K562 (cell line): Measurements from ENCODE around the gene INPP1. TPM values are rescaled to one million over a fixed set of nuclear protein-coding genes. Genes with fewer than 3 reads are reported as not detected.

Experiments
- GABPB1 ChIP-seq: sonication (generic); formaldehyde crosslinking; IDR thresholded peaks from 2 replicates; pipeline ENCODE4 v1.8.0; 2022; ENCODE audit warnings: mild to moderate bottlenecking, missing genetic modification reagents
- GTF2B ChIP-seq: IDR thresholded peaks from 2 replicates; pipeline ENCODE4 v1.6.1; 2011; ENCODE audit not compliant: insufficient read length; ENCODE audit errors: extremely low read depth
- KHSRP ChIP-seq: fragments of 450-650 bp; IDR thresholded peaks from 2 replicates; pipeline ENCODE4 v1.6.1; 2017
- PCBP2 ChIP-seq: fragments of 200-400 bp; formaldehyde crosslinking; IDR thresholded peaks from 2 replicates; pipeline ENCODE4 v1.6.1; 2018; ENCODE audit warnings: low read length, low read depth, mild to moderate bottlenecking, moderate library complexity; ENCODE audit not compliant: poor library complexity, severe bottlenecking
- RFX1 ChIP-seq: fragments of 450-650 bp; IDR thresholded peaks from 2 replicates; pipeline ENCODE4 v1.6.1; 2016; ENCODE audit warnings: mild to moderate bottlenecking, moderate library complexity
- USF1 ChIP-seq: sonication (generic); formaldehyde crosslinking; IDR thresholded peaks from 2 replicates; pipeline ENCODE4 v1.9.0; 2022; ENCODE audit warnings: mild to moderate bottlenecking, missing genetic modification reagents
- ZBTB34 ChIP-seq: fragments of 250-450 bp; sonication (Bioruptor Pico); IDR thresholded peaks from 2 replicates; pipeline ENCODE4 v1.8.0; 2021; ENCODE audit warnings: mild to moderate bottlenecking, moderate library complexity
- ZNF436 ChIP-seq: fragments of 250-450, 450-650 bp; sonication (Bioruptor Pico); formaldehyde crosslinking; IDR thresholded peaks from 2 replicates; pipeline ENCODE4 v1.7.0; 2020; ENCODE audit warnings: mild to moderate bottlenecking
- polyA plus RNA-seq, 8 experiments: library from polyadenylated mRNA; depleted of rRNA in 4 of 8; stranded (reverse) in 5 of 8; unstranded in 3 of 8; fragments of >200 nt; fragmentation: Nextera tagmentation in 2 of 8; fragmentation: Illumina TruSeq in 1 of 8; extraction: Ambion mirVana in 2 of 8; extraction: Trizol in 1 of 8; gene quantifications; 2 replicates each; pipeline versions ENCODE4 v1.2.1 to v1.2.3, GENCODE V29; 2011 to 2014; ENCODE audit warnings: inconsistent platforms in 1 of 8, missing spikeins in 1 of 8
- total RNA-seq, 7 experiments: library from RNA; depleted of rRNA in 6 of 7; stranded (reverse); fragments of >200 nt in 6 of 7; fragmentation: Illumina TruSeq in 2 of 7; extraction: Trizol in 2 of 7; gene quantifications; 2 replicates each; pipeline versions ENCODE4 v1.2.1 to v1.2.3, GENCODE V29; 2011 to 2021; ENCODE audit warnings: low replicate concordance in 1 of 7
- TF ChIP-seq, protein P1 (sequence below), 2 experiments: fragments of 150-350 bp in 1 of 2; IDR thresholded peaks; 2 replicates each; pipeline ENCODE4 v1.6.1; 2012 to 2016; ENCODE audit warnings: low read depth in 2 of 2, low read length in 2 of 2, mild to moderate bottlenecking in 1 of 2, moderate library complexity in 1 of 2
- TF ChIP-seq, protein P2 (sequence below): fragments of 250-450 bp; sonication (Bioruptor Pico); IDR thresholded peaks from 2 replicates; pipeline ENCODE4 v1.4.0; 2020
- TF ChIP-seq, protein P3 (sequence below): fragments of 250-450 bp; sonication (Bioruptor Pico); IDR thresholded peaks from 2 replicates; pipeline ENCODE4 v1.5.0; 2021; ENCODE audit warnings: mild to moderate bottlenecking, moderate library complexity

Gene INPP1
- total and polyA plus RNA-seq, 9 of the 15 experiments (the other 6 are each of a cell fraction or from before 2014, with no cell fraction given), result 3.7 to 11.8 (median 6.5) TPM

GRCh38 chr2:190404487-190404886 lies 61.1 kb downstream of the INPP1 start (continued):
- no peak for TF ChIP-seq GABPB1 (CRISPR knock-in tag)
- no peak for TF ChIP-seq ZNF436
- TF ChIP-seq USF1, result no peak
- no peak for TF ChIP-seq ZBTB34
- TF ChIP-seq, protein P1, sequence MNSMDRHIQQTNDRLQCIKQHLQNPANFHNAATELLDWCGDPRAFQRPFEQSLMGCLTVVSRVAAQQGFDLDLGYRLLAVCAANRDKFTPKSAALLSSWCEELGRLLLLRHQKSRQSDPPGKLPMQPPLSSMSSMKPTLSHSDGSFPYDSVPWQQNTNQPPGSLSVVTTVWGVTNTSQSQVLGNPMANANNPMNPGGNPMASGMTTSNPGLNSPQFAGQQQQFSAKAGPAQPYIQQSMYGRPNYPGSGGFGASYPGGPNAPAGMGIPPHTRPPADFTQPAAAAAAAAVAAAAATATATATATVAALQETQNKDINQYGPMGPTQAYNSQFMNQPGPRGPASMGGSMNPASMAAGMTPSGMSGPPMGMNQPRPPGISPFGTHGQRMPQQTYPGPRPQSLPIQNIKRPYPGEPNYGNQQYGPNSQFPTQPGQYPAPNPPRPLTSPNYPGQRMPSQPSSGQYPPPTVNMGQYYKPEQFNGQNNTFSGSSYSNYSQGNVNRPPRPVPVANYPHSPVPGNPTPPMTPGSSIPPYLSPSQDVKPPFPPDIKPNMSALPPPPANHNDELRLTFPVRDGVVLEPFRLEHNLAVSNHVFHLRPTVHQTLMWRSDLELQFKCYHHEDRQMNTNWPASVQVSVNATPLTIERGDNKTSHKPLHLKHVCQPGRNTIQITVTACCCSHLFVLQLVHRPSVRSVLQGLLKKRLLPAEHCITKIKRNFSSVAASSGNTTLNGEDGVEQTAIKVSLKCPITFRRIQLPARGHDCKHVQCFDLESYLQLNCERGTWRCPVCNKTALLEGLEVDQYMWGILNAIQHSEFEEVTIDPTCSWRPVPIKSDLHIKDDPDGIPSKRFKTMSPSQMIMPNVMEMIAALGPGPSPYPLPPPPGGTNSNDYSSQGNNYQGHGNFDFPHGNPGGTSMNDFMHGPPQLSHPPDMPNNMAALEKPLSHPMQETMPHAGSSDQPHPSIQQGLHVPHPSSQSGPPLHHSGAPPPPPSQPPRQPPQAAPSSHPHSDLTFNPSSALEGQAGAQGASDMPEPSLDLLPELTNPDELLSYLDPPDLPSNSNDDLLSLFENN (IDR thresholded peaks at IDR 0.05; ENCODE audit: low read depth in 2 of 2, low read length in 2 of 2), result 0 out of 4 replicates have a peak, but pooled peaks of 1 of the 2 experiments have one; percentile 26
- no peak for TF ChIP-seq RFX1
- no peak for TF ChIP-seq GTF2B
- TF ChIP-seq KHSRP, result no peak
- TF ChIP-seq, protein P2, sequence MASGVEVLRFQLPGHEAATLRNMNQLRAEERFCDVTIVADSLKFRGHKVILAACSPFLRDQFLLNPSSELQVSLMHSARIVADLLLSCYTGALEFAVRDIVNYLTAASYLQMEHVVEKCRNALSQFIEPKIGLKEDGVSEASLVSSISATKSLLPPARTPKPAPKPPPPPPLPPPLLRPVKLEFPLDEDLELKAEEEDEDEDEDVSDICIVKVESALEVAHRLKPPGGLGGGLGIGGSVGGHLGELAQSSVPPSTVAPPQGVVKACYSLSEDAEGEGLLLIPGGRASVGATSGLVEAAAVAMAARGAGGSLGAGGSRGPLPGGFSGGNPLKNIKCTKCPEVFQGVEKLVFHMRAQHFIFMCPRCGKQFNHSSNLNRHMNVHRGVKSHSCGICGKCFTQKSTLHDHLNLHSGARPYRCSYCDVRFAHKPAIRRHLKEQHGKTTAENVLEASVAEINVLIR (CRISPR knock-in tag), result no peak
- TF ChIP-seq, protein P3, sequence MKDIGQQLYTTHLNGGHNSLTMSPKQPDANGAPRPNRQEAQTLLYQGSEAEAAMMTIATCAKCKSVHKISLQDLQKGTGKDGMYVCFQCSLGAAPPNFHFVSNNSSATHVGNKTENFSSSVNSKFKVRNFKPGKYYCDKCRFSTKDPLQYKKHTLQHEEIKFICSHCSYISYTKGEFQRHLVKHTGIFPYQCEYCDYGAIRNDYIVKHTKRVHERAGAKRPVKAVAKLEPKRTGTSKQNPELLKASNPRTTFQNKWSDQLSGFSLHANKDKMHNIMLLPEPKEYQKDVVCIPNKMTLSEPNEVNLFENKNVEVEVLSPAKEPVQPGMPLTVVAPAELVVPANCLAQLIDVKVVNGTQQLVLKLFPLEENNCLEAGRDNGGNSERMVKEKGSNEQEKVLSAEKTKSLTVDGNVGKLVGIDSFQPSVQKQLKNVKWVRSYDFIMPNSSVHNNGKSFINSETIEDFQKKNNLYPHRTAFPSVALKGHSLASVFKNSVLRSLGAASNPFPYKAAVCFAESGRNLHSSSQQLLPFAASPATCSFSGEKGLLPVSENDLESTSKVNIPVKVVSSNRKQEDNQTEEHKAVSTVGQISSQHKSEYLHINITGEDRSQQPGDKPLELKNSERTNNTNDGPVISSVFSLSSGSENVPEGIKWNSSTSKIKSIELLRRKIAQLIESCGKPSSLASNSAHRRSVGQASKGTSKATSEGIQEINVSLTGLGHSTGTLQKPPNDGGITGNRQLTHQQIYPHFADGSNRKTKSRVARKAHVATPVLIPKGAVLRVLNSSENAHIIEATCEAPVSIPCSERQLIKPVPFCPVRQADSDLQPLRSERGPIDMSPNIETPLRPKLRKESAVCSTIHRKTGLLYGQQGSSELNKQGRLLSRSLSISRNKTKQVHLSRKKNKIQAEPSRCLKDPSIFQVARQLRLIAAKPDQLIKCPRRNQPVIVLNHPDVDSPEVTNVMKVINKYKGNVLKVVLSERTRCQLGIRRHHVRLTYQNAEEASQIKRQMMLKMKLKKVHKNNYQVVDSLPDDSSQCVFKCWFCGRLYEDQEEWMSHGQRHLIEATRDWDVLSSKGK (CRISPR knock-in tag), result no peak
- TF ChIP-seq PCBP2, result no peak
